GM18868 (cell line): ENCODE results near the gene PLA2G4A.

Source experiments
- ATAC-seq: cut with Tn5 transposase; IDR thresholded peaks from one replicate; pipeline ENCODE4 v1.9.1; 2021; ENCODE audit warnings: mild to moderate bottlenecking, moderate library complexity; ENCODE audit not compliant: unreplicated experiment

The PLA2G4A gene

GRCh38 chr1:187010571-187011309 lies 182.0 kb downstream of the PLA2G4A start:
- ATAC-seq, result peak; percentile 79

GRCh38 chr1:187013582-187014200 lies 184.9 kb downstream of the PLA2G4A start:
- ATAC-seq, result no peak

GRCh38 chr1:187018291-187018690 lies 189.5 kb downstream of the PLA2G4A start:
- ATAC-seq, result no peak

GRCh38 chr1:187027253-187027652 lies 198.5 kb downstream of the PLA2G4A start:
- peak; percentile 41 for ATAC-seq

DNA sequence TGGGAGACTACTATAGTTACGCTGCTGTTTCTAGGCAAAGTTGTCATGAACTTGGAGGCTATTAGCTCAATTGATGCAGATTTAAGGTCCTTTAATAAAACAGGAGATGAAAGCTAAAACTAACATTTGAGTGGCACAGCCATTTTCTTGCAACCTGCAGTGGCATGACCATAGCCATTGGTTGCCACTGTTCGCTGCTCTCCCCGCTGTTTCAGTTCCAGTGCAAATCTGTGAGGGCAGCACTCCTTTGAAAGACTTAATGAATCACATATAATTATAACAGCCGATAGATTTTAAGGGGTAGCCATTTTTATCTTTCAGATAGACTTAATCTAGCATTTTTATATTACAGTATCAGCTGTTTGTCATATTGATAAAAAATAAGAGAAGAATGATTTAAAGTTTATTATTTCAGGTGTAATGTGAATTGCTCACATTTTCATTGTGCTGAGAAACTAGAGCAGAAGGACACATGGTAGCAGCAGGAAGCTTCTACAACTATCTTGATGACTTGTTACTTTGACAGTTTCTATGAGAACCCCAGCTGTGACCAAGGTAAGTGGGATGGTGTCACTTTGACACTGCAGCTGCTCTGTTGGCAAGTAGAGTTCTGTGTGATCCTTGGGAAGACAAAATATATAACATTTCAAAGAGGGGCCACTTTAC lies 203.7 kb downstream of the PLA2G4A start:
- ATAC-seq, result peak; percentile 58

- ATAC-seq, result peak; percentile 24
Observed at GRCh38 chr1:187032982-187033692, 204.4 kb downstream of the PLA2G4A start.

DNA sequence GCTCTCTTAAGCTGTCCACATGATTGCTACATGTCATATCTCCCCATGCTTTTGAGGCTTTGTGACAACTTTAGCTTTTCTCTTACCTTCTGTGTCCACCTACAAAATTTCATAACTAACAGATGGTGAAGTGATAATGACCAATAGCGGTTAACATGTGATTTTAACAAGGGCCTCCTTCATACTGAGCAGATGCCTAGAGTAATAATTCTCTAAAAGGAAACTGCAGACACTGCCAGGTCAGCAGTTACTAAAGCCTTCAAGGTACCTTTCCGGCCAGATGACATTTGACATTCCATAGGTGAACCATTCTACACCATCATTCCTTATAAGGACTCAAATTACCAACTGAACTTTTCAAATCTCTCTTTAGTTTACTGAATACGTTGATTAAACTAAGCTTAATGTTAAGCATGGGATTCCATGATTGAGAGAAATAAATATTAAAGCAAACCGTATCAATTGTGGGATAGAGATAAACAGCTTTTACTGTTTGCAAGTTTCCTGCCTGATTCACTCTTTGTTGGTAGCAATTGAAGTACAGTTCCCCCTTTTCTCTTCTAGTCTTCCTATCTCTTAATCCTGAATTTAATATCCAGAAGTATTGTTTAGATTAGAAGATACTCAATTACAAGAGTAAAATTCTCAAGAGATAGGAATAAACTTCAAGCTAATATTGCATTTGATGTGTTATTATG lies 205.1 kb downstream of the PLA2G4A start:
- no peak for ATAC-seq

GRCh38 chr1:187034501-187034900 lies 205.8 kb downstream of the PLA2G4A start:
- ATAC-seq, result no peak

DNA sequence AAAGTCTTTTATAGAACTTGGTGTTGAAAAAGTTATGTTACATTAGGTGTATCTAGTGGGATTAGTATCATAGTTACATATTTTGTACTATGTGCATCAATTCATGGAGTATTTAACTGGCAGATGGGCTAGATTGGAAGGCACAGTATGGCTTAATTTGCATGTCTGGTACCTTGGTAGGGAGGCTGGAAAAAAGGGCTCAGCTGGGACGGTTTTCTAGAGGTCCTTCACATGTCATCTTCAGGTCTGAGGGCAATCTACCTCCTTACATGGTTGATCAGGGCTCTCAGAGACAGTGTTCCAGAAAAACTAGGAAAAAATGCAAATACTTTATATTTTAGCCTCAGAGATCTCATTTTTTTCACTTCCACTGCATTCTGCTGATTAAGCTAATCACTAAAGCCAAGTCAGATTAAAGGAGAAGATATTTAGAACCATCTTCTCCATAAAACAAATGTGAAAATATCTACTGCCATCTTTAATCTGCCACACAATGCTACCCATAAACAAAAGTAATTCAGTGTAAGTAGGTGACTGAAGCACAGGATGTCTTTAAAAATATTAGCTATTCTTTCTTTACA lies 209.3 kb downstream of the PLA2G4A start:
- no peak for ATAC-seq
